ENCODE data around the gene CLTA. TPM values are rescaled to one million over a fixed set of nuclear protein-coding genes. Genes with fewer than 3 reads are reported as not detected.

CLTA gene
- polyA plus RNA-seq, 1 experiment: 197 TPM

DNA sequence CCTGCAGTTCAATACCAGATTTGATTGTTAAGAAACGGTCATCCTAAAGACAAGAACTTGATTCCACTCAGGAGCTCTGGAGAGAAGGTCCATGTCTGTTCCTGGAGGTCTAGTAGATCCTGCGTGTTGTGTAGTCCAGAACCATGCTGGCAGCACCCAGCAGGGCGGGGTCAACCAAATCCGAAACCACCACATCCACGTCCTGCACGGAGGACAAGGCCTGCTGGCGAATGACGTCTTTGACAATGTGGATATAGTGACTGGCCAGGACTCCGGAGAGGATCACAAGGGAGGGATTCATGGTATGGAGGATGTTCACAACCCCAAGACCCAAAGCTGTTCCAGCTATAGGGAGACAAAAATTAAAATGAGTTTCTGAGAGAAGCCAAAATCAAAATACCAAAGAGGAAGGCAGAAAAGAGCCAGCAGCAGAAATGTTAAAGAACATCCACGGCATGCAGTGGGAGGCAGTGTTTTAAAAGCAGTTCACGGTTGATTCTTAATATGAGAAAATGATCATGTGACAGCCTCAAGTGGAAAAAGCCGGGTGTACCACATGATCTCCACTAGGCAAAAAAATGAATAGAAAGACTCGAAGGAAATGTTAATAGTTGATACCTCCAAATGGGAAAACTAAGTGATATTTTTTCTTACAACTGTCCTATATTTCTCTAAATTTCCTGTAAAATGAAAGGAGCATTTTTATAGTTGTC, 26.7 kb downstream of the CLTA start:
- H3K36me3 ChIP-seq (ENCODE audit: control insufficient read depth, insufficient read depth, low read length): peaks cover 19% of the 10 kb centered on the region
- ChIA-PET POLR2A (no interaction called here), CTCF (no interaction called here)
- H3K4me3 ChIP-seq (ENCODE audit: low read depth, low read length): no peak overlapping the region
- TF ChIP-seq, protein P1, sequence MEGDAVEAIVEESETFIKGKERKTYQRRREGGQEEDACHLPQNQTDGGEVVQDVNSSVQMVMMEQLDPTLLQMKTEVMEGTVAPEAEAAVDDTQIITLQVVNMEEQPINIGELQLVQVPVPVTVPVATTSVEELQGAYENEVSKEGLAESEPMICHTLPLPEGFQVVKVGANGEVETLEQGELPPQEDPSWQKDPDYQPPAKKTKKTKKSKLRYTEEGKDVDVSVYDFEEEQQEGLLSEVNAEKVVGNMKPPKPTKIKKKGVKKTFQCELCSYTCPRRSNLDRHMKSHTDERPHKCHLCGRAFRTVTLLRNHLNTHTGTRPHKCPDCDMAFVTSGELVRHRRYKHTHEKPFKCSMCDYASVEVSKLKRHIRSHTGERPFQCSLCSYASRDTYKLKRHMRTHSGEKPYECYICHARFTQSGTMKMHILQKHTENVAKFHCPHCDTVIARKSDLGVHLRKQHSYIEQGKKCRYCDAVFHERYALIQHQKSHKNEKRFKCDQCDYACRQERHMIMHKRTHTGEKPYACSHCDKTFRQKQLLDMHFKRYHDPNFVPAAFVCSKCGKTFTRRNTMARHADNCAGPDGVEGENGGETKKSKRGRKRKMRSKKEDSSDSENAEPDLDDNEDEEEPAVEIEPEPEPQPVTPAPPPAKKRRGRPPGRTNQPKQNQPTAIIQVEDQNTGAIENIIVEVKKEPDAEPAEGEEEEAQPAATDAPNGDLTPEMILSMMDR (IDR thresholded peaks at IDR 0.05; ENCODE audit: insufficient read depth, low read depth, low read length): no peak
- H3K27me3 ChIP-seq (ENCODE audit: control insufficient read depth, insufficient read depth, low read length): no peaks in the 10 kb centered on the region
- no peak for DNase-seq (ENCODE audit: low read depth)

- no peak for DNase-seq (ENCODE audit: low read depth)
- POLR2A ChIA-PET: no interaction called here
- CTCF ChIA-PET: no interaction called here
- Histone ChIP-seq H3K4me3 (ENCODE audit: low read depth, low read length) (no peak overlapping the region), H3K27me3 (ENCODE audit: control insufficient read depth, insufficient read depth, low read length) (no peaks in the 10 kb centered on the region), H3K36me3 (ENCODE audit: control insufficient read depth, insufficient read depth, low read length) (peaks cover 21% of the 10 kb centered on the region)
- TF ChIP-seq, protein P1 (IDR thresholded peaks at IDR 0.05; ENCODE audit: insufficient read depth, low read depth, low read length): no peak
These were observed 27.3 kb downstream of the CLTA start for GRCh38 chr9:36218011-36218410.

DNA sequence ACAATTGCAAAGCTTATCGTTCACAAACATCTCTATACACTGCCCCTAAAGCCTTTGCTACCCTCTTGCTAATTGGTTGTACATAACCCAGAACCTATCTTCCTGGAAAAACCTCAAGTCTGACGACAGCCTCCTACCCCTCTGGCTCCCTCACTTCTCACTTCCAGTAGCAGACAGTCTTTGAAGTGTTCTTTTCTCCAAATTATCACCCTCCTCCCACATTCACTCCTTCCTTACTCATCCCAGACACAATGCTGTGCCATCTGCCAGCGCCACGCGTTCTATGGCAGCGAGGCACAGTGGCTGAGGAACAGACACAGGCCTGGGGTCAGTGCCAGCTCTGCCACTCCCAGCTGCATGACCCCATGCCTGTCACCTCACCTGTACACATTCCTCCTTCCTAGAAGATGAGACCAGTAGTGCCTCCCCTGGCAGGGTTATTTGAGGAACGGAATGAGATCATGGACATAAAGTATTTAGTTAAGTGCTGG, 27.7 kb downstream of the CLTA start:
- TF ChIP-seq, protein P1 (IDR thresholded peaks at IDR 0.05; ENCODE audit: insufficient read depth, low read depth, low read length): no peak
- Histone ChIP-seq H3K36me3 (ENCODE audit: control insufficient read depth, insufficient read depth, low read length) (peaks cover 19% of the 10 kb centered on the region), H3K4me3 (ENCODE audit: low read depth, low read length) (no peak overlapping the region), H3K27me3 (ENCODE audit: control insufficient read depth, insufficient read depth, low read length) (no peaks in the 10 kb centered on the region)
- CTCF ChIA-PET: no interaction called here
- POLR2A ChIA-PET: no interaction called here
- no peak for DNase-seq (ENCODE audit: low read depth)

- ChIA-PET CTCF (interaction anchor here (0.6 to 1.5 kb wide), 4 partner anchors 9 to 107 kb away, joined by 3 to 4 read pairs (median 3); no protein-coding TSS in a partner anchor), POLR2A (no interaction called here)
- peaks cover 20% of the 10 kb centered on the region for H3K36me3 ChIP-seq (ENCODE audit: control insufficient read depth, insufficient read depth, low read length)
- H3K27me3 ChIP-seq (ENCODE audit: control insufficient read depth, insufficient read depth, low read length): no peaks in the 10 kb centered on the region
- DNase-seq (ENCODE audit: low read depth): no peak
- TF ChIP-seq, protein P1 (IDR thresholded peaks at IDR 0.05; ENCODE audit: insufficient read depth, low read depth, low read length): no peak
- no peak overlapping the region for H3K4me3 ChIP-seq (ENCODE audit: low read depth, low read length)
These were observed 30.9 kb downstream of the CLTA start for GRCh38 chr9:36221667-36222066.

DNA sequence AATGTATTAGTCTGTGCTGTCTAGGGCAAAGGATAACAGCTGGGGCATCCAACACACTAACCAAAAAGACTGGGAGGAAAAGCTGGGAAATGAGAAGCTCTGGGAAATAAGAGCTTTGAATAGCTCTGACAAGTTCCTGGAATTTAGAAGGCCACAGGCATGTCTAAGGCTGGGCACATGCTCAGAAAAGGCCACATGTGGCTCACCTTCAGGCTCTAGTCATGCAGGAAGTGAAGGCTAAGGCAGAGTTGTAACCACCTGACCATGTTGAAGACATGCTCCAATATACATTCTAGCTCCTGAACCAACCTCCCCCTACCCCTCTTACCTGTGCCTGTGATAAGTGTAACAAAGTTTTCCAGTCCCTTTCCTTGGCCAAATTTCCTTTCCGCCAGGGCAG, 31.7 kb downstream of the CLTA start:
- Histone ChIP-seq H3K36me3 (ENCODE audit: control insufficient read depth, insufficient read depth, low read length) (peaks cover 17% of the 10 kb centered on the region), H3K27me3 (ENCODE audit: control insufficient read depth, insufficient read depth, low read length) (no peaks in the 10 kb centered on the region), H3K4me3 (ENCODE audit: low read depth, low read length) (no peak overlapping the region)
- no peak for DNase-seq (ENCODE audit: low read depth)
- POLR2A ChIA-PET: no interaction called here
- TF ChIP-seq, protein P1 (IDR thresholded peaks at IDR 0.05; ENCODE audit: insufficient read depth, low read depth, low read length): no peak
- CTCF ChIA-PET: interaction anchor here (0.6 to 1.5 kb wide), 3 partner anchors 9 to 106 kb away, joined by 3 to 4 read pairs (median 3); no protein-coding TSS in a partner anchor

Measured in BJ (cell line).